ENCODE measurements around the gene ETS1. TPM values are rescaled to one million over a fixed set of nuclear protein-coding genes. Genes with fewer than 3 reads are reported as not detected.

ETS1 gene
- total RNA-seq, 1 experiment from 2014 or later = 29.9 TPM

DNA sequence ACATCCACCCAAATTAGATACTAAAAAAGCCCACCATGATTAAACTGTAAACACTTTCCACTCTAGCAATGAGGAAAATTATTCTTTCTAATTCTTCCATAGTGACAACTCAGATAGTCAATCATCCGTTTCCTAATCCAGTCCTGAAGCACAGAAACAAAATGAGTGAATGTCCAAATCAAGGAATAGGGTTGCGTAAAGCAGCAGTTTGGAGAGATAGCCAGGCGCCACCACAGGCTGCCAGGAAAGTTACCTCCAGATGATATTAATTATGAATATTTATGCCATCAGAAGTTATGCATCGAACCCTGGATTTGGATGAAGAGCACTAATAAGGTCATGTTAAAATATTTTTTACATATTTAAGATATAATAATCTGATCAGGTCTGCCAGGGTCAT, 63.2 kb downstream of the ETS1 start:
- H3K18ac ChIP-seq (ENCODE audit: insufficient read length, low read depth, low read length) = no peak overlapping the region
- no peak for TF ChIP-seq CTCF (conservative IDR thresholded peaks at IDR 0.05)
- H3K27ac ChIP-seq (ENCODE audit: insufficient read length, low read depth, low read length) = no peak overlapping the region
- H3K9ac ChIP-seq (ENCODE audit: extremely low read depth, insufficient read length, low read length) = no peak overlapping the region
- no peaks in the 10 kb centered on the region for H3K79me1 ChIP-seq (ENCODE audit: insufficient read depth, low read depth, low read length, poor library complexity, severe bottlenecking)
- H3K27me3 Mint-ChIP-seq (ENCODE audit: low read depth) = peaks cover 34% of the 10 kb centered on the region
- H3K27ac Mint-ChIP-seq = no peak overlapping the region
- H3K36me3 Mint-ChIP-seq (ENCODE audit: insufficient read depth in 1 of 3, low read depth in 3 of 3) = no peaks in the 10 kb centered on the region
- no peak overlapping the region for H4K91ac ChIP-seq (ENCODE audit: insufficient read length, low read depth, low read length)
- H3K4ac ChIP-seq (ENCODE audit: low read depth, low read length) = no peak overlapping the region
- H2BK5ac ChIP-seq (ENCODE audit: insufficient read length, low read length) = no peak overlapping the region
- H3K4me1 Mint-ChIP-seq = peaks cover 48 to 50% of the 10 kb centered on the region in 2 experiments
- no peak overlapping the region for H2BK15ac ChIP-seq (ENCODE audit: low read depth, low read length)
- no peak overlapping the region for H4K8ac ChIP-seq (replicated peaks; ENCODE audit: insufficient read length, low read depth, low read length)
- no peak overlapping the region for H3K14ac ChIP-seq (ENCODE audit: insufficient read depth, low read length)
- no peak overlapping the region for H3K56ac ChIP-seq (ENCODE audit: insufficient read length, low read depth, low read length)
- H4K20me1 ChIP-seq (ENCODE audit: control insufficient read depth, insufficient read depth, insufficient read length) = no peaks in the 10 kb centered on the region
- no peak overlapping the region for H3K4me3 Mint-ChIP-seq
- no peaks in the 10 kb centered on the region; the same call in 1 of the 2 replicates for H3K4me1 ChIP-seq (ENCODE audit: insufficient read depth, low read length)
- no CpG with 5 or more reads among the region's 4 CpGs for WGBS (ENCODE audit: extremely low coverage, insufficient read length, low lambda C conversion rate)
- H2AK5ac ChIP-seq (ENCODE audit: insufficient read length, low read length) = no peak overlapping the region
- no peak for DNase-seq
- H2BK20ac ChIP-seq (ENCODE audit: low read depth, low read length, poor library complexity, severe bottlenecking) = no peak overlapping the region
- H2BK120ac ChIP-seq (ENCODE audit: low read depth, low read length, poor library complexity, severe bottlenecking) = no peak overlapping the region
- no peak overlapping the region for H2AFZ ChIP-seq (ENCODE audit: low read length)
- H3T11ph ChIP-seq (ENCODE audit: low read length) = no peak overlapping the region
- H3K79me2 ChIP-seq (ENCODE audit: insufficient read depth, low read length) = no peaks in the 10 kb centered on the region
- H2BK12ac ChIP-seq (ENCODE audit: insufficient read length, low read depth, low read length) = no peak overlapping the region
- peaks cover 3% of the 10 kb centered on the region; the same call in 1 of the 2 replicates for H3K27me3 ChIP-seq (ENCODE audit: insufficient read depth, low read length)
- H3K9me3 ChIP-seq (ENCODE audit: control insufficient read depth, low read depth, low read length) = no peaks in the 10 kb centered on the region
- no peak overlapping the region for H3K23ac ChIP-seq (ENCODE audit: insufficient read length, low read depth, low read length)
- no peaks in the 10 kb centered on the region for H3K9me3 Mint-ChIP-seq
- peaks cover 9% of the 10 kb centered on the region for H3K23me2 ChIP-seq (ENCODE audit: insufficient read length, low read depth, low read length, poor library complexity, severe bottlenecking)
- H4K5ac ChIP-seq (ENCODE audit: insufficient read length, low read depth, low read length) = no peak overlapping the region
- no peak overlapping the region for H3K4me2 ChIP-seq (ENCODE audit: insufficient read depth, insufficient read length, low read length)

Data from H9 (cell line).